Vagina (tissue), 2 donors: ENCODE measurements around the gene ZNF518B. TPM values are rescaled to one million over a fixed set of nuclear protein-coding genes. Genes with fewer than 3 reads are reported as not detected.

Experiments used
- DNase-seq, 2 donors: peaks; one replicate each; pipeline ENCODE4 v3.0.0-alpha.2; 2017; ENCODE audit errors: extremely low spot score in 2 of 2
- H3K27ac ChIP-seq: fragments of 200-600 bp; sonication (generic); one replicate; pipeline ENCODE4 v1.5.1; 2019
- H3K27me3 ChIP-seq: fragments of 200-600 bp; sonication (generic); one replicate; pipeline ENCODE4 v1.5.1; 2019
- H3K36me3 ChIP-seq, 2 donors: fragments of 200-600 bp; sonication (generic); one replicate each; pipeline ENCODE4 v1.5.1; 2017 to 2019
- H3K4me1 ChIP-seq: fragments of 200-600 bp; sonication (generic); one replicate; pipeline ENCODE4 v1.5.1; 2019
- H3K4me3 ChIP-seq, 2 donors: fragments of 200-600 bp; sonication (generic); 1 replicate in 1 of 2; 2 replicates in 1 of 2; pipeline ENCODE4 v1.5.1; 2016 to 2019
- H3K9me3 ChIP-seq: fragments of 200-600 bp; sonication (generic); one replicate; pipeline ENCODE4 v1.5.1; 2019
- CTCF ChIP-seq, 3 experiments: fragments of 450-650 bp in 2 of 3; fragments of 200-600 bp in 1 of 3; sonication (generic) in 1 of 3; IDR thresholded peaks; one replicate each; pipeline ENCODE4 v1.5.1; 2017 to 2019; ENCODE audit warnings: antibody characterized with exemption in 3 of 3, mild to moderate bottlenecking in 2 of 3, moderate library complexity in 2 of 3
- POLR2A ChIP-seq, 2 donors: fragments of 450-650 bp; IDR thresholded peaks; one replicate each; pipeline ENCODE4 v1.6.1; 2017; ENCODE audit warnings: antibody characterized with exemption in 2 of 2, mild to moderate bottlenecking in 2 of 2, moderate library complexity in 2 of 2
- POLR2AphosphoS5 ChIP-seq, 2 donors: sonication (generic); formaldehyde crosslinking; IDR thresholded peaks; one replicate each; pipeline ENCODE4 v1.9.0; 2017; ENCODE audit warnings: antibody characterized with exemption in 2 of 2, mild to moderate bottlenecking in 2 of 2, low read depth in 1 of 2; ENCODE audit not compliant: insufficient read depth in 1 of 2
- intact Hi-C: fragments of 100-400 bp; cut with DNase I; formaldehyde crosslinking; loops from one replicate; pipeline ENCODE4 v1.15.1; 2023
- total RNA-seq: library from RNA; depleted of rRNA; stranded (reverse); fragments of >200 nt; gene quantifications from one replicate; pipeline ENCODE4 v1.2.3, GENCODE V29; 2016

ZNF518B gene
- total RNA-seq, 1 donor from 2014 or later: 38.3 TPM

GRCh38 chr4:10460313-10461047 lies 3.3 kb upstream of the ZNF518B start:
- DNase-seq: no peak
- H3K27ac ChIP-seq: no peak overlapping the region
- intact Hi-C loops: no loop called here
- H3K36me3 ChIP-seq: no peaks in the 10 kb centered on the region
- no peaks in the 10 kb centered on the region for H3K27me3 ChIP-seq
- H3K9me3 ChIP-seq: no peaks in the 10 kb centered on the region
- H3K4me1 ChIP-seq: peaks cover 18% of the 10 kb centered on the region
- H3K4me3 ChIP-seq: no peak overlapping the region
- TF ChIP-seq POLR2A (IDR thresholded peaks at IDR 0.05) (no peak), POLR2AphosphoS5 (IDR thresholded peaks at IDR 0.05; ENCODE audit: insufficient read depth in 1 of 2, low read depth in 1 of 2) (no peak), CTCF (IDR thresholded peaks at IDR 0.05) (no peak)

GRCh38 chr4:10459305-10459704 lies 2.1 kb upstream of the ZNF518B start:
- no peak for TF ChIP-seq CTCF (IDR thresholded peaks at IDR 0.05)
- no peak for TF ChIP-seq POLR2AphosphoS5 (IDR thresholded peaks at IDR 0.05; ENCODE audit: insufficient read depth in 1 of 2, low read depth in 1 of 2)
- no peak for TF ChIP-seq POLR2A (IDR thresholded peaks at IDR 0.05)
- intact Hi-C loops: loop anchor here (10.0 kb wide), 1 partner anchor 75 kb away; no protein-coding TSS in a partner anchor
- peaks cover 18% of the 10 kb centered on the region for H3K4me1 ChIP-seq
- H3K36me3 ChIP-seq: peaks cover 0 to 5% of the 10 kb centered on the region in 2 donors
- no peak overlapping the region for H3K27ac ChIP-seq
- H3K27me3 ChIP-seq: no peaks in the 10 kb centered on the region
- H3K9me3 ChIP-seq: no peaks in the 10 kb centered on the region
- no peak overlapping the region for H3K4me3 ChIP-seq
- DNase-seq: no peak

GRCh38 chr4:10458177-10458576 lies 951 bp upstream of the ZNF518B start:
- no peak overlapping the region for H3K4me3 ChIP-seq
- DNase-seq: no peak

GRCh38 chr4:10456595-10457254 lies 501 bp downstream of the ZNF518B start:
- no peak for DNase-seq
- TF ChIP-seq POLR2AphosphoS5 (IDR thresholded peaks at IDR 0.05; ENCODE audit: insufficient read depth in 1 of 2, low read depth in 1 of 2) (no peak), POLR2A (IDR thresholded peaks at IDR 0.05) (no peak), CTCF (IDR thresholded peaks at IDR 0.05) (no peak)
- intact Hi-C loops: loop anchor here (10.0 kb wide), 1 partner anchor 78 kb away; no protein-coding TSS in a partner anchor
- Histone ChIP-seq H3K4me3 (peak overlapping the region; percentile 48 to 84), H3K9me3 (no peaks in the 10 kb centered on the region), H3K36me3 (peaks cover 0 to 24% of the 10 kb centered on the region in 2 donors), H3K27ac (peak overlapping the region; percentile 49), H3K27me3 (no peaks in the 10 kb centered on the region), H3K4me1 (peaks cover 17% of the 10 kb centered on the region)

More at GRCh38 chr4:10458177-10458576, 951 bp upstream of the ZNF518B start:
- Histone ChIP-seq H3K27me3 (no peaks in the 10 kb centered on the region), H3K4me1 (peaks cover 18% of the 10 kb centered on the region), H3K27ac (no peak overlapping the region), H3K9me3 (no peaks in the 10 kb centered on the region), H3K36me3 (peaks cover 0 to 12% of the 10 kb centered on the region in 2 donors)
- intact Hi-C loops: loop anchor here (10.0 kb wide), 1 partner anchor 77 kb away; no protein-coding TSS in a partner anchor
- TF ChIP-seq POLR2A (IDR thresholded peaks at IDR 0.05) (no peak), POLR2AphosphoS5 (IDR thresholded peaks at IDR 0.05; ENCODE audit: insufficient read depth in 1 of 2, low read depth in 1 of 2) (no peak)

- Histone ChIP-seq H3K27ac (peak overlapping the region; percentile 49), H3K4me3 (peak overlapping the region; percentile 48 to 84), H3K9me3 (no peaks in the 10 kb centered on the region), H3K27me3 (no peaks in the 10 kb centered on the region), H3K4me1 (peaks cover 12% of the 10 kb centered on the region), H3K36me3 (peaks cover 0 to 26% of the 10 kb centered on the region in 2 donors)
- intact Hi-C loops: loop anchor here (10.0 kb wide), 1 partner anchor 79 kb away; no protein-coding TSS in a partner anchor
- no peak for DNase-seq
- TF ChIP-seq POLR2A (IDR thresholded peaks at IDR 0.05) (no peak), CTCF (IDR thresholded peaks at IDR 0.05) (no peak), POLR2AphosphoS5 (IDR thresholded peaks at IDR 0.05; ENCODE audit: insufficient read depth in 1 of 2, low read depth in 1 of 2) (no peak)
These were observed 999 bp downstream of the ZNF518B start for GRCh38 chr4:10456260-10456594.
